Measurements from ENCODE around the gene DCDC2.

GRCh38 chr6:24287239-24287638 is 70.6 kb downstream of the DCDC2 start:
- TF ChIP-seq CTCF (IDR thresholded peaks at IDR 0.05 in 8 of 11, conservative IDR thresholded peaks at IDR 0.05 in 3 of 11) (no peak), POLR2AphosphoS5 (IDR thresholded peaks at IDR 0.05) (no peak), POLR2A (IDR thresholded peaks at IDR 0.05) (no peak)
